ENCODE measurements around the gene TEDC1.

GRCh38 chr14:105475269-105476096 lies 15.6 kb upstream of the TEDC1 start:
- TF ChIP-seq SIN3A (IDR thresholded peaks at IDR 0.05; ENCODE audit: borderline replicate concordance, insufficient read depth, low read length) (no peak), REST (IDR thresholded peaks at IDR 0.05; ENCODE audit: insufficient read depth in 1 of 2, low read depth in 2 of 2, low read length in 2 of 2) (no peak), POLR2AphosphoS5 (IDR thresholded peaks at IDR 0.05; ENCODE audit: low read depth, low read length) (no peak)
